ENCODE data around the gene CDON.
"Not testable (repeated sequence)": the region's sequence is repeated elsewhere in the genome, so short reads cannot be mapped to it uniquely, and the experiment has no call there.

Gene CDON

DNA sequence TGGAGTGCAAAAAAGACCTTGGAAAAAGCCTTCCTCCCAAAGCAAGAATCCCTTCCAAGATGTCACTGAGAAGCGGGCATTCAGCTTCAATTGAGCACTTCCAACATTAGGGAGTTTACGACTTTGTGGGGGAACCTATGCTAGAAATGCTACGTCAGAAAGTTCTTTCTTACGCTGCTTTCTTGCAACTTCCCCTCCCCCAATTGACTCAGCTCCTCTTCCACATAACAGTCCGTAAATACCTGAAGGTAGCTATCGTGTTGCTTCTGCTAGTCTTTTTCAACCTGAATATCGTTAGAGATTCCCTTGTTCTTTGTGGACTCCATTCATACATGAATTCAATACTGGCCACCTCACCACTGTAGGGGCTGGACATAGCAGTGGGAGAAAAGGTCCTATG lies 69.8 kb downstream of the CDON start:
- H3K27me3 ChIP-seq (ENCODE audit: insufficient read depth, low read length): no peaks in the 10 kb centered on the region
- no peak overlapping the region for H3K27ac ChIP-seq (ENCODE audit: low read depth, low read length)
- no peak overlapping the region for H2AFZ ChIP-seq (ENCODE audit: low read length, unreplicated experiment)
- H3K4me1 ChIP-seq (ENCODE audit: control insufficient read depth, insufficient read depth, low read length, unreplicated experiment): peaks cover 19% of the 10 kb centered on the region
- H3K36me3 ChIP-seq (ENCODE audit: insufficient read depth, low read length): no peaks in the 10 kb centered on the region; the same call in 1 of the 2 replicates
- H3K79me2 ChIP-seq (ENCODE audit: control insufficient read depth, insufficient read depth, low read length, unreplicated experiment): no peaks in the 10 kb centered on the region
- H3K4me3 ChIP-seq (ENCODE audit: low read depth, low read length): no peak overlapping the region

GRCh38 chr11:125990244-125990643 lies 72.4 kb downstream of the CDON start:
- Histone ChIP-seq H3K4me3 (ENCODE audit: low read depth, low read length) (no peak overlapping the region), H3K27me3 (ENCODE audit: insufficient read depth, low read length) (no peaks in the 10 kb centered on the region), H3K36me3 (ENCODE audit: insufficient read depth, low read length) (no peaks in the 10 kb centered on the region), H3K27ac (ENCODE audit: low read depth, low read length) (no peak overlapping the region), H3K4me1 (ENCODE audit: control insufficient read depth, insufficient read depth, low read length, unreplicated experiment) (peaks cover 13% of the 10 kb centered on the region), H2AFZ (ENCODE audit: low read length, unreplicated experiment) (no peak overlapping the region), H3K79me2 (ENCODE audit: control insufficient read depth, insufficient read depth, low read length, unreplicated experiment) (no peaks in the 10 kb centered on the region)

DNA sequence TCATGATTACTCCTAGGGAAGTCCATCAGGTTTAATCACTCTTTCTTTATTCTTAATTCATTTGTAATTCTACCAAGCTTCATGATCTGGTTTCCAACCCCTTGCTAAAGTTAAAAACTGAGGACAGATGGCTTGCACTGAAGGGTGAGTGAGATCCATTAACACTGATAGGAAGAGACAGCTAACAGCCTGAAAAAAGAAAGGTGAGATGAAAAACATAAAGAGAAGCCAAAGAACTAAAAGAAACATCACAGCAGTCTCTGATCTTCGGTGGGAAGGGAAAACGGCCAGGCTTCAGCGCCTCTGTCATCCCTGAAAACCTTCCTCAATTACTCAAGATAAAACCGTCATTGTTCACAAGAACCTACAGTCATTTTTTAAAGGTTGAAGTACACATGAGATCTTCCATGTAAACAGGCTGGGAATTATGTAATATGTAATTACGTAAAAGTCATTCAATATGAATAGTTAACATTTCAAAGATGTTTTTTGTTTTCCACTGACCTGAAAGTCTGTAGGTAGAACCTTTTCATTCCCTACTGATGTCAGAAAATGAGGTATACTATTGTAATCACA lies 75.5 kb downstream of the CDON start:
- Histone ChIP-seq H3K27ac (ENCODE audit: low read depth, low read length) (no peak overlapping the region), H3K4me3 (ENCODE audit: low read depth, low read length) (no peak overlapping the region), H3K36me3 (ENCODE audit: insufficient read depth, low read length) (no peaks in the 10 kb centered on the region), H3K79me2 (ENCODE audit: control insufficient read depth, insufficient read depth, low read length, unreplicated experiment) (no peaks in the 10 kb centered on the region), H2AFZ (ENCODE audit: low read length, unreplicated experiment) (no peak overlapping the region), H3K4me1 (ENCODE audit: control insufficient read depth, insufficient read depth, low read length, unreplicated experiment) (peaks cover 16% of the 10 kb centered on the region), H3K27me3 (ENCODE audit: insufficient read depth, low read length) (no peaks in the 10 kb centered on the region)

DNA sequence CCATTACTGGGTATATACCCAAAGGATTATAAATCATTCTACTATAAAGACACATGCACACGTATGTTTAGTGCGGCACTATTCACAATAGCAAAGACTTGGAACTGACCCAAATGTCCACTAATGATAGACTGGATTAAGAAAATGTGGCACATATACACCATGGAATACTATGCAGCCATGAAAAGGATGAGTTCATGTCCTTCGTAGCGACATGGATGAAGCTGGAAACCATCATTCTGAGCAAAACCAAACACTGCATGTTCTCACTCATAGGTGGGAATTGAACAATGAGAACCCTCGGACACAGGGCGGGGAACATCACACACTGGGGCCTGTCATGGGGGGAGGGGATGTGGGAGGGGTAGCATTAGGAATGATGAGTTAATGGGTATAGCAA lies 76.7 kb downstream of the CDON start:
- peaks cover 16% of the 10 kb centered on the region for H3K4me1 ChIP-seq (ENCODE audit: control insufficient read depth, insufficient read depth, low read length, unreplicated experiment)
- not testable (repeated sequence) for H3K27ac ChIP-seq (ENCODE audit: low read depth, low read length)

GRCh38 chr11:125982348-125982730 lies 80.3 kb downstream of the CDON start:
- no peaks in the 10 kb centered on the region for H3K36me3 ChIP-seq (ENCODE audit: insufficient read depth, low read length)
- H3K4me1 ChIP-seq (ENCODE audit: control insufficient read depth, insufficient read depth, low read length, unreplicated experiment): peaks cover 4% of the 10 kb centered on the region
- no peaks in the 10 kb centered on the region for H3K79me2 ChIP-seq (ENCODE audit: control insufficient read depth, insufficient read depth, low read length, unreplicated experiment)
- H3K4me3 ChIP-seq (ENCODE audit: low read depth, low read length): no peak overlapping the region
- no peak overlapping the region for H3K27ac ChIP-seq (ENCODE audit: low read depth, low read length)
- H2AFZ ChIP-seq (ENCODE audit: low read length, unreplicated experiment): no peak overlapping the region
- no peaks in the 10 kb centered on the region for H3K27me3 ChIP-seq (ENCODE audit: insufficient read depth, low read length)

More for the DNA sequence above, 76.7 kb downstream of the CDON start:
- H3K79me2 ChIP-seq (ENCODE audit: control insufficient read depth, insufficient read depth, low read length, unreplicated experiment); H3K27me3 ChIP-seq (ENCODE audit: insufficient read depth, low read length); H3K4me3 ChIP-seq (ENCODE audit: low read depth, low read length); H3K36me3 ChIP-seq (ENCODE audit: insufficient read depth, low read length); H2AFZ ChIP-seq (ENCODE audit: low read length, unreplicated experiment): not testable (repeated sequence)

GRCh38 chr11:125980436-125980835 lies 82.2 kb downstream of the CDON start:
- Histone ChIP-seq H3K79me2 (ENCODE audit: control insufficient read depth, insufficient read depth, low read length, unreplicated experiment) (no peaks in the 10 kb centered on the region), H2AFZ (ENCODE audit: low read length, unreplicated experiment) (no peak overlapping the region), H3K4me3 (ENCODE audit: low read depth, low read length) (no peak overlapping the region), H3K4me1 (ENCODE audit: control insufficient read depth, insufficient read depth, low read length, unreplicated experiment) (peaks cover 4% of the 10 kb centered on the region), H3K27ac (ENCODE audit: low read depth, low read length) (no peak overlapping the region), H3K27me3 (ENCODE audit: insufficient read depth, low read length) (no peaks in the 10 kb centered on the region), H3K36me3 (ENCODE audit: insufficient read depth, low read length) (no peaks in the 10 kb centered on the region)

DNA sequence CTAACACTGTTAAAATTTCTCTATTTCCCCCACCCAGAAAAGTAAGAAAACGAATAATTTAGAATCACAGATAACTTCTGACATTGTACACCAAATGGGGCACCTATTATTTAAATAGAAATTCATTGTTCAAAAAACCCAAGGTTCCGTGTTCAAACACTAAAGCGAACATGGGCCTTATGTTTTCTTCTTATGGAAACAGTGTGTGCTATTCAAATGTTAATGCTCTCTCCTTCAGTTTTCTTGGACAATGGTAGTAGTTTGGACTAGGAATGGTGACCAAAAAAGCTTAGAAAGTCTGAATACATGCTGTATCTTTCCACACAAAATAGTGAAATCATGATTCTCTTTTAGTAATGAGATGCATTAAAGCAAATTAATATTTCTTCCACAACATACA lies 83.2 kb downstream of the CDON start:
- Histone ChIP-seq H3K27ac (ENCODE audit: low read depth, low read length) (no peak overlapping the region), H3K27me3 (ENCODE audit: insufficient read depth, low read length) (no peaks in the 10 kb centered on the region), H3K4me1 (ENCODE audit: control insufficient read depth, insufficient read depth, low read length, unreplicated experiment) (peaks cover 4% of the 10 kb centered on the region), H3K4me3 (ENCODE audit: low read depth, low read length) (no peak overlapping the region), H3K36me3 (ENCODE audit: insufficient read depth, low read length) (no peaks in the 10 kb centered on the region), H3K79me2 (ENCODE audit: control insufficient read depth, insufficient read depth, low read length, unreplicated experiment) (no peaks in the 10 kb centered on the region), H2AFZ (ENCODE audit: low read length, unreplicated experiment) (no peak overlapping the region)

DNA sequence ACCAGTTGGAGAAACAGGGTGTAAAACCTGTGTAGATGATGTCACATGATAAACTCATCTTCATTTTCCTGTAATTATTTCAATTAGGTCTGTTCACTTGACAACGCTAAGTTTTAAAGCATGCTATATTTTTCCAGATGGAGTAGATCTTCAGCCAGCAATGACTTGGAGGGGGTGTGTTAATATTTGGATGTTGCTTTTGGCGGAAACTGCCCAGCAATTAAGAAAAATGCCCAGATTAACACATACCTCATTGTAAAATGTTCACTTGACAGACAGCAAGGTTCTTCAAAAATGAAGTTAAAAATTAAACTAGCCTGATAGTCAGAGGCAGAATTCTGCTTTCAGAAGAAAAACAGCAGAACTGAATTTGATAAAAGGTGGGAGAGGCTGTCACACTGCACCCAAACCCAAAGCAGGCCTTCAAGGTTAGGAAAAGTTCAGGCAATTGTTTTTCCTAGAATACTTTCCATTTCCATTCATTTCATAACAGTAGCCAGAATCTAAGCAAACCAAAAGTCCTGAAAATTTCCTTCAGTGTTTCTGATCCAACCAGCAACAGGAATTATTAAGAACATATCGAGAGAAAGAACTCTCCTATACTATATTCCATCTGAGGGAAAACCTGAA lies 83.8 kb downstream of the CDON start:
- Histone ChIP-seq H3K36me3 (ENCODE audit: insufficient read depth, low read length) (no peaks in the 10 kb centered on the region), H3K4me1 (ENCODE audit: control insufficient read depth, insufficient read depth, low read length, unreplicated experiment) (peaks cover 2% of the 10 kb centered on the region), H2AFZ (ENCODE audit: low read length, unreplicated experiment) (no peak overlapping the region), H3K27me3 (ENCODE audit: insufficient read depth, low read length) (no peaks in the 10 kb centered on the region), H3K4me3 (ENCODE audit: low read depth, low read length) (no peak overlapping the region), H3K79me2 (ENCODE audit: control insufficient read depth, insufficient read depth, low read length, unreplicated experiment) (no peaks in the 10 kb centered on the region), H3K27ac (ENCODE audit: low read depth, low read length) (no peak overlapping the region)

- Histone ChIP-seq H3K27me3 (ENCODE audit: insufficient read depth, low read length) (no peaks in the 10 kb centered on the region), H3K4me3 (ENCODE audit: low read depth, low read length) (no peak overlapping the region), H2AFZ (ENCODE audit: low read length, unreplicated experiment) (no peak overlapping the region), H3K4me1 (ENCODE audit: control insufficient read depth, insufficient read depth, low read length, unreplicated experiment) (no peaks in the 10 kb centered on the region), H3K27ac (ENCODE audit: low read depth, low read length) (no peak overlapping the region), H3K36me3 (ENCODE audit: insufficient read depth, low read length) (no peaks in the 10 kb centered on the region), H3K79me2 (ENCODE audit: control insufficient read depth, insufficient read depth, low read length, unreplicated experiment) (no peaks in the 10 kb centered on the region)
Observed at GRCh38 chr11:125978181-125978716, 84.4 kb downstream of the CDON start.

- H3K36me3 ChIP-seq (ENCODE audit: insufficient read depth, low read length): no peaks in the 10 kb centered on the region
- H2AFZ ChIP-seq (ENCODE audit: low read length, unreplicated experiment): no peak overlapping the region
- H3K79me2 ChIP-seq (ENCODE audit: control insufficient read depth, insufficient read depth, low read length, unreplicated experiment): no peaks in the 10 kb centered on the region
- no peak overlapping the region for H3K27ac ChIP-seq (ENCODE audit: low read depth, low read length)
- H3K4me1 ChIP-seq (ENCODE audit: control insufficient read depth, insufficient read depth, low read length, unreplicated experiment): no peaks in the 10 kb centered on the region
- no peak overlapping the region for H3K4me3 ChIP-seq (ENCODE audit: low read depth, low read length)
- no peaks in the 10 kb centered on the region for H3K27me3 ChIP-seq (ENCODE audit: insufficient read depth, low read length)
Observed at GRCh38 chr11:125977333-125977732, 85.3 kb downstream of the CDON start.

DNA sequence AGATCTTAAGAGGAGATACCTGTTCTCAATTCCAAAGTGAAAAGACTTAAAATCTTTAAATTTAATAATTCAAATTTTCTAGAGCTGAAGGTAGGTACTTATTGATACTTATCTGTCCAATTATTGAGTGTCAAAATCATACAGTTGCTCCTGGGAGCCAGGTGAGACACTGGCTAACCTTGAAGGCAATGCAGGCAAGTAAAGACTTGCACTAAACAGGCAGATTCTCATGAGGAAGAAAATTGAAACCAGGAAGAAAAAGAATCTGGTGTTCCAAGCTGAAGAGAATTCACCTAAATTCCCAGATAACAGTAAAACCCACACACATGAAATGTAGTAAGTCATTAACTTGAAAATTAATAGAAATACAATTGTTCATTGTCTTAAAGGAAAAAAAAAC lies 86.5 kb downstream of the CDON start:
- H3K79me2 ChIP-seq (ENCODE audit: control insufficient read depth, insufficient read depth, low read length, unreplicated experiment): no peaks in the 10 kb centered on the region
- no peaks in the 10 kb centered on the region for H3K4me1 ChIP-seq (ENCODE audit: control insufficient read depth, insufficient read depth, low read length, unreplicated experiment)
- no peak overlapping the region for H3K27ac ChIP-seq (ENCODE audit: low read depth, low read length)
- no peak overlapping the region for H2AFZ ChIP-seq (ENCODE audit: low read length, unreplicated experiment)
- H3K27me3 ChIP-seq (ENCODE audit: insufficient read depth, low read length): no peaks in the 10 kb centered on the region
- H3K4me3 ChIP-seq (ENCODE audit: low read depth, low read length): no peak overlapping the region
- H3K36me3 ChIP-seq (ENCODE audit: insufficient read depth, low read length): no peaks in the 10 kb centered on the region
